COLO668 (cell line): ENCODE results near the gene EYA2.

Source experiments
- DNase-seq: peaks from one replicate; lab custom pipeline; 2025; ENCODE audit not compliant: unreplicated experiment; lab: John Stamatoyannopoulos, UW

The EYA2 gene

DNA sequence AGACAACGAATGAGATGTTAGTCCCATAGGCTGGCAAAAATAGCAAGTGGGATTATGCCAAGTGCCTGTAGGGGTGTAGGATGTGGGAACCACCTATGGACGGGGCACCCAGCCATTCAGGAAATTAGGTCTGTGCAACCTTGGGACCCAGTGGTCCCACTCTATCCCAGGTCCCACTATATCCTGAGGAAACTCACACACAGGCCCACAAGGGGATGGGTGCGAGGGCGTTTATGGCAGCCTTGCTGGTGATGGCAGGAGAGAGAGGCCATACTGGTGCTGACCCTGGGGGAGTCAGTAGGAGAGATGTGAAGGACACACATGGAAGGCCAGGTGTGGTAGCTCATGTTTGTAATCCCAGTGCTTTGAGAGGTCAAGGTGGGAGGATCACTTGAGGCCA lies 163.6 kb downstream of the EYA2 start:
- DNase-seq, result no peak

DNA sequence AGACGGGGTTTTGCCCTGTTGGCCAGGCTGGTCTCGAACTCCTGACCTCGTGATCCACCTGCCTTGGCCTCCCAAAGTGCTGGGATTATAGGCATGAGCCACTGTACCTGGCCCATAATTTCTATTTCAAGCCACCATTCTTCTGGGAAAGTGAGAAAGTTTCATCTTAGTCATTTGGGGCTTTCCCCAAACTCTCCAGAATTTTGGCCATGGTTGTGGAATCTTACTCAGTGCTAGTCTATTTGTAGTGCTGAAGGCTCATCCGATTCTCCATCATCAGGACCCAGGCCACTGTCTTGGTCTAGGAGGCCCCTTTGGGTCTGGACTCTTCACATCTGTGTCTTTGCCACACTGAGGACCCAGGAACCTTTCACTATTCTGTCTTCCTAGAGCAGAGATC lies 164.9 kb downstream of the EYA2 start:
- no peak for DNase-seq

GRCh38 chr20:47061549-47061948 lies 166.9 kb downstream of the EYA2 start:
- no peak for DNase-seq

GRCh38 chr20:47062226-47062890 lies 167.7 kb downstream of the EYA2 start:
- DNase-seq, result no peak

DNA sequence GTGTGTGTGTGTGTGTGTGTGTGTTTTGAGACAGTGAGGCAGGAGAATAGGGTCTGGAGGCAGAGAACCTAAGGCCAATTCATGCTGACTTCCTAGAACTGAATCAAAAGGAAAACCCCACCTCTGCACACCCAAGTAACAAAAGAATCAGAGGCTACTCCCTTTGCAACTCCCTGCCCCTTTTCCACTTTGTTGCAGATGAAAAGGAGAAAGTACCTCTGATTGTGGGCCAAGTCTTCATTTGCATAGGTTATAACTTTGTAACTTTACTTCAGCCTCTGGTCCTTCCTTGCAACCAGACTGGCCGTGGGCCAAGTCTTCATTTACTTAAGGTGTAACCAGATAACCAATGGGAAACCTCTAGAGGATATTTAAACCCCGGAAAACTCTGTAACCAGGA lies 168.8 kb downstream of the EYA2 start:
- DNase-seq, result no peak

GRCh38 chr20:47063808-47064207 lies 169.2 kb downstream of the EYA2 start:
- no peak for DNase-seq

DNA sequence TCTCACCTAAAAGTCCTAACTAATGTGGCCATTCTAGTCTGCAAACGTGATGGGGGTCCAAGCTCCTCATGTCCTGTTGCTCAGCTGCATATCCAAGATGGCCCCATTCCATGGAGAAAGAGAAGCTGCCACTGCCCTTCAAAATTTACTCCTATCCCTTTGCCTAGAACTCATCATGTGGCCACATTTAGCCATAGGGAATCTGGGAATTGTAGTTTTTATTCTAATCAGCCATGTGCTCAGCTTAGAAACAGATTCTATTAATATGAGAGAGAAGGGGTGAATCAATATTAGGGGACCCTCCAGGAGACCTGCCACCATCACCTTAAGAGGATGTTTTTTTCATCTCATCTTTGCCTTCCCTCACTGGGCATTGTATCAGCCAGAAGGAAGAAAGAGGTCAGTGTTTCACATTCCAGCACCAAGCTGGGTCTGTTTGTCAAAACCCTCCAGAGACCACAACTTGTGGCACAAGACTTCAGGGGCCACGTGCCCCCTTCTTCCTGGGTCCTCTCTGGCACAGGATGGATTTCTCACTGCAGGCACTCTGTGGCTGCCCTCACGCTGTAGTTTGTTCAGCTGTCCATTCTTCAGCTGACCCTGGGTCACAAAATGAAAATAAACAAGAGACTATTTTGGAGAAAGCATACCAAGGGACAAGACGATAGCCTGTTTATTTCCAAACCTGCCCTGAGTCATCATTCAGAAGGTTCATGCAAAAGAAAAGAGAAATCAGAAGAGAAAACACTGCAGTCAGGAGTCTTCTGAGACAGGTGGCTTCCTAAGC lies 172.0 kb downstream of the EYA2 start:
- DNase-seq, result no peak

- no peak for DNase-seq
These were observed 173.1 kb downstream of the EYA2 start for GRCh38 chr20:47067776-47068175.

- DNase-seq, result no peak
These were observed 175.5 kb downstream of the EYA2 start for GRCh38 chr20:47070176-47070575.

DNA sequence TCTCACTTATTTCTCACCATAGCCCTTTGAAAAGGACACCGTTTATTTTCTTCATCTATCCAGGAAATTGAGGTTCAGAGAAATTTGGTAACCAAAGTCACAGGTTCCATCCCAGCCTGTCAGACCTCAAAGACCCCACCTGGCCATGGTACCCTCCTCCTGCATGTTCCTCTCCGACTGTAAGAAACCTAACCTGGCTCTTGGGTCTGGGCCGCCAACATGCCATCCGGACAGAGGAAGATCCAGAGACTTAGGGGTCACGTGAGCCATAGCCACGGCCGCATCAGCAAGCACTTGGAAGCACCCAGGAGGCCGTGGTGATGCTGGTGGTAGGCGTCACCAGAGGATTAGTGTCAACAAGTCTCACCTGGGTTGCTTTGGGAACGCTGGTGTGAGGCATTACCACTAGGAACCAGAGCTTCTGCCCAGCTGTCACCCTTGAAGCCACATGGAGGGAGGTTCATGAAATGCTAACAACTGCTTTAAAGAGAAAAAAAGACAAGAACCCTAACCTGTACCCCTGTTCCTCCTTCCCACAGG lies 177.1 kb downstream of the EYA2 start:
- DNase-seq, result no peak

DNA sequence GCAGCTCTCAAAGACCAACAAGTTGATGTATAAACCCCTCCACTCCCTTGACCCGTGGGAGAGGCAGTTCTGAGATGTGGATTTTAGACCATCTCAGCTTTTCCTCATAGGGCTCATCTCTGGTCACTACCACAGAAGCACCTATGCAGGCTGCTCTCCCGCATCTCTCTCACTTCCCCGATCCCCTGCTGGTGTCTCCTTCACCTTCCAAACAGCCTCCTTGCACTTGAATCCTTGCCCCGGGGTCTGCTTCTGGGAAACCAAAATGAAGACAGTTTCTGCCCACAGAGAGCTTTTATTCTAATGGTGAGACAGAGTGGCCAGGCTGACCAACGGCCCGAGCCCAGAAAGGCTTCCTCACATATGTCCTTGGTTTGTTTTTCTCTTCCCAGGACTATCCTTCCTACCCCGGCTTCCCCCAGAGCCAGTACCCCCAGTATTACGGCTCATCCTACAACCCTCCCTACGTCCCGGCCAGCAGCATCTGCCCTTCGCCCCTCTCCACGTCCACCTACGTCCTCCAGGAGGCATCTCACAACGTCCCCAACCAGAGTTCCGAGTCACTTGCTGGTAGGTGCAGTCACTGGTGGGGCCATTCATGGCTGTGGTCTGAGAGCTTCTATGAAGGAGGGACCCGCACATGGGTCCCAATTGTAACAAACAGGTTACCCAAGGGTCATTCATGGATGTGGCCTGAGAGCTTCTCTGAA lies 179.3 kb downstream of the EYA2 start:
- no peak for DNase-seq

DNA sequence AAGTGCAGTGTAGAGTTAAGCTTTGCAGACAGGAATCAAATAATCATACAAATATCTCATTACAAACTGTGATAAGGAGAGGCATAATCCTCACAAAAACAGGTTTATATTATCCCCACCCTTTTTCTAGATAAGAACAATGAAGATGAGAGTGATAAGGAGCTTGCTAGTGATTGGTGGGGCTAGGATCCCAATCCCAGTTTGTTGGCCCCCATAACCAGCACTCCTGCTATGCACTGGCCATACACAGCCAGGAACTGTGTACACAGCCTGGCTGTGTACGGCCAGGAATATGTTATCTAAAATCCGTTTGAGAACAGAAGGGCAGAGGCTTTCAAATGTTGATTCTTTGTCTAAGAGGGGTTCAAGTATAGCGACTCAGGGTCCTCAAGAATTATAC lies 180.6 kb downstream of the EYA2 start:
- DNase-seq, result no peak

- no peak for DNase-seq
These were observed 184.4 kb downstream of the EYA2 start for GRCh38 chr20:47079047-47079446.

GRCh38 chr20:47080365-47080764 lies 185.7 kb downstream of the EYA2 start:
- no peak for DNase-seq

DNA sequence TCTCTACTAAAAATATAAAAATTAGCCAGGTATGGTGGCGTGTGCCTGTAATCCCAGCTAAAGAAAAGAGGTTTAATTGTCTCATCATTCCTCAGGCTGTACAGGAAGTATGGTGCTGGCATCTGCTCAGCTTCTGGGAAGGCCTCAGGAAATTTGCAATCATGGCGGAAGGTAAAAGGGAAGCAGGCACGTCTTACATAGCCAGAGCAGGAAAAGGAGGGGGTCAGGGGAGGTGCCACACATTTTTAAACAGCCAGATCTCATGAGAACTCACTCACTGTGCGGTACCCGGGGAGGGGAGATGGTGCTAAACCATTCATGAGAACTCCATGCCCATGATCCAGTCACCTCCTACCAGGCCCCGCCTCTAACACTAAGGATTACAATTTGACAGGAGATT lies 191.7 kb downstream of the EYA2 start:
- DNase-seq, result no peak

- no peak for DNase-seq
These were observed 193.7 kb downstream of the EYA2 start for GRCh38 chr20:47088335-47088734.

GRCh38 chr20:47089151-47089550 lies 194.5 kb downstream of the EYA2 start:
- no peak for DNase-seq

GRCh38 chr20:47090835-47091234 lies 196.2 kb downstream of the EYA2 start:
- DNase-seq, result no peak

GRCh38 chr20:47093320-47093966 lies 198.8 kb downstream of the EYA2 start:
- DNase-seq, result no peak

GRCh38 chr20:47095690-47096089 lies 201.0 kb downstream of the EYA2 start:
- DNase-seq, result no peak
